Common myeloid progenitor, CD34-positive (primary cell): ENCODE measurements around the gene SIX1.

Experiments
- CTCF ChIA-PET: fragments of 350-600 bp; sonication (Branson Sonifier 250); formaldehyde crosslinking; loops from one replicate; lab custom pipeline; 2021; ENCODE audit warnings: antibody characterized with exemption; lab: Charles Lee
- POLR2A ChIA-PET: fragments of 350-600 bp; sonication (Branson Sonifier 250); formaldehyde crosslinking; loops from one replicate; lab custom pipeline; 2021; ENCODE audit warnings: antibody characterized with exemption; lab: Charles Lee
- DNase-seq, 3 donors: peaks; one replicate each; pipeline versions ENCODE4 v3.0.0 to v3.0.0-alpha.2; 2013
- H3K27ac ChIP-seq, 2 experiments: 1 replicate in 1 of 2; 2 replicates in 1 of 2; pipeline ENCODE4 v1.7.0; 2013; ENCODE audit warnings: inconsistent platforms in 2 of 2, low read length in 2 of 2, mild to moderate bottlenecking in 2 of 2, low read depth in 1 of 2, moderate library complexity in 1 of 2; ENCODE audit not compliant: severe bottlenecking in 2 of 2, insufficient read depth in 1 of 2, poor library complexity in 1 of 2
- H3K27me3 ChIP-seq, 5 experiments: replicated peaks in 2 of 5; 1 replicate in 3 of 5; 2 replicates in 2 of 5; pipeline versions ENCODE4 v1.6.1 to v1.7.0; 2013; ENCODE audit warnings: low read length in 4 of 5, mild to moderate bottlenecking in 2 of 5, moderate library complexity in 2 of 5, inconsistent platforms in 1 of 5; ENCODE audit not compliant: insufficient read depth in 5 of 5, control insufficient read depth in 4 of 5
- H3K36me3 ChIP-seq, 4 experiments: 1 replicate in 2 of 4; 2 replicates in 2 of 4; pipeline versions ENCODE4 v1.6.1 to v1.7.0; 2013; ENCODE audit warnings: low read length in 3 of 4, control low read depth in 1 of 4, mild to moderate bottlenecking in 1 of 4; ENCODE audit not compliant: control insufficient read depth in 4 of 4, insufficient read depth in 4 of 4
- H3K4me1 ChIP-seq, 4 experiments: 1 replicate in 3 of 4; 2 replicates in 1 of 4; pipeline versions ENCODE4 v1.6.1 to v1.7.1; 2013; ENCODE audit warnings: low read length in 3 of 4, mild to moderate bottlenecking in 3 of 4, control low read depth in 1 of 4, inconsistent platforms in 1 of 4, moderate library complexity in 1 of 4; ENCODE audit not compliant: control insufficient read depth in 4 of 4, insufficient read depth in 4 of 4; ENCODE audit errors: control extremely low read depth in 1 of 4
- H3K4me3 ChIP-seq, 7 experiments: 1 replicate in 4 of 7; 2 replicates in 3 of 7; pipeline versions ENCODE4 v1.5.1 to v1.7.0; 2013; ENCODE audit warnings: mild to moderate bottlenecking in 7 of 7, low read length in 6 of 7, moderate library complexity in 6 of 7, inconsistent platforms in 2 of 7, low read depth in 2 of 7, control low read depth in 1 of 7; ENCODE audit not compliant: insufficient read depth in 4 of 7, control insufficient read depth in 1 of 7; ENCODE audit errors: extremely low read depth in 1 of 7
- H3K9me3 ChIP-seq, 5 experiments: 1 replicate in 4 of 5; 2 replicates in 1 of 5; pipeline versions ENCODE4 v1.6.1 to v1.7.1; 2013; ENCODE audit warnings: low read length in 4 of 5, mild to moderate bottlenecking in 2 of 5, inconsistent platforms in 1 of 5, low read depth in 1 of 5, moderate library complexity in 1 of 5; ENCODE audit not compliant: control insufficient read depth in 4 of 5, insufficient read depth in 2 of 5; ENCODE audit errors: control extremely low read depth in 1 of 5
- WGBS: methylation state at CpG from one replicate; pipeline ENCODE4 v1.1.5; 2013; ENCODE audit not compliant: insufficient coverage; 5-methylcytosine and 5-hydroxymethylcytosine counted together

The SIX1 gene

DNA sequence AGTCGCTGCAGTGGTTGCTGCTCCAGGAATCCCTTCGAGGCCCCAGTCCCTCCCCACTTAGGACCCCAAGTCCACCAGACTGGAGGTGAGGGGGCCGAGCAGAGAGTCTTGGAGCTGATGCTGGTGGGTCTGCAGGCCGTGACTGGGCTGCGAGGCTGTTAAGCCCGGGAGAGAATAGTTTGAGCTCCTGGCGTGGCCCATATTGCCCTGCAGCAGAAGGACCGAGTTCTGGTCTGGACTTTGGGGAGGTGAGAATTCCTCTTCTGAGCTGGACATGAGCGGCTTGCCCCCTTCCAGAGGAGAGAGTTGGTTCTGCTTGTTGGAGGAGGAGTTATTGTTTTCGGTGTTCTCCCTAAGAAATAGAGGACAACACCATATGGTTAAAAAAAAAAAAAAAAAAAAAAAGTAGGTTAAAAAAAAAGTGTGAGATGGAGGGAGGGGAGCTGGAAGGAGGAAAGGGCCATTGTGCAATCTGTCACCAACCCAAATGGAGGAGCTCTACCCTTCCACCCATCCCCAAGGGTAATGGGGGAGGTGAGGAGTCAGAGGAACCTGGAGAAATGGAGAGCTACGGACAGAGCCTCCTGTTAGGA is 3.0 kb downstream of the SIX1 start:
- Histone ChIP-seq H3K9me3 (peaks cover 0 to 2% (median 0%) of the 10 kb centered on the region in 5 experiments), H3K4me3 (no peak overlapping the region), H3K4me1 (peaks cover 0 to 33% (median 26%) of the 10 kb centered on the region in 4 experiments), H3K36me3 (no peaks in the 10 kb centered on the region), H3K27ac (no peak overlapping the region), H3K27me3 (peaks cover 32 to 100% (median 62%) of the 10 kb centered on the region in 5 experiments)
- WGBS, result 16% methylated on average over 2 of the region's 11 CpGs
- DNase-seq, result peak in 1 of 3 donors; percentile 22
- POLR2A ChIA-PET, result no interaction called here
- CTCF ChIA-PET, result interaction anchor here (0.6 to 2.5 kb wide), 3 partner anchors 10 to 741 kb away, joined by 3 to 14 read pairs (median 3); no protein-coding TSS in a partner anchor

DNA sequence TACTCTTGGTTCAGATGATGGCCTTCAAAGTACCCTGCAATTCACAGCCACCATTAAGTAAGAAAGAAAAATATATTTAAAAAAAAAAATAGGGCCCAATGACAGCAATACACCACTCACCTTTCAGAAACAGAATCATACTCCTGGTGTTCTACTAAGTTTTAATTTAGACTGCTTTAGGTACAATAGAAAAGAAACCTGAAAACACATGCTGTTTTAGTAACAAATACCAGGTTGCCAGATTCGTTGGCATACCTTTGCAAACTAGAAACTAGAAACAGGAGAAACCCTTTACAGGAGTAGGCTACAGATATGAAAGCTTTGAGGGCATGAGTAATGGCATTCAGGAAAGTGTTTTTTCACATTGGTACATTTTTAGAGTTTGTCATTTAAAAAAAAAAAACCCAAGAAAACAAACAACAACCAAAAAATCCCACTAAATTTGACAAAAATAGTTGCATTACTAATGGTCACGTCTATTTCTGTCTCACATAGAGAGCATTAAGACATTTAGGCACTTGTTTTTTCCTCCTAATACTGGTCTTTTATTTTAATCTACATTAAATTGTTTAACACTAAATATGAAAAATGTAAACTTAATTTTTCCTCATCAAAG is 4.0 kb downstream of the SIX1 start:
- DNase-seq, result no peak
- ChIA-PET POLR2A (no interaction called here), CTCF (interaction anchor here (0.9 to 2.5 kb wide), 3 partner anchors 9 to 608 kb away, joined by 3 to 14 read pairs (median 4); no protein-coding TSS in a partner anchor)
- Histone ChIP-seq H3K4me1 (peaks cover 0 to 33% (median 26%) of the 10 kb centered on the region in 4 experiments), H3K27me3 (peaks cover 30 to 100% (median 63%) of the 10 kb centered on the region in 5 experiments), H3K4me3 (no peak overlapping the region), H3K36me3 (no peaks in the 10 kb centered on the region), H3K27ac (no peak overlapping the region), H3K9me3 (peaks cover 0 to 2% (median 0%) of the 10 kb centered on the region in 5 experiments)
- WGBS, result no CpG with 5 or more reads among the region's 2 CpGs

DNA sequence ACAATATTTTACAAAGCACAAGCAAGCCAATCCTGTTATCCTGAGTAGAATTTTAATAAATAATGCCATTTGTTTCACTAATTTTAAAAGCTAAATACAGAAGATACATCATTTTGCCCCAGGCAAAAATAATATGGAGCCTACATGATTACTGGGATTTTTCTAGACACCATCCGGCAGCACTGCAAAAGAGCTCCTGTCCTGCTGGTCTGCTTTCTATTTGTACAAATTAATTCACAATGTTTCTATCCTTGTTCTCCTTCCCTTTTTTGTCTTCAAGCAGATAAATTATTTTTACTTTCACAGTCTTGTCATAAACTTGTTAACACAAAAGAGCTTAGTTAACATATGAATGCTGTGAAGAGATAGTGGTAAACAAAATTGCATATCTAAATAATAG is 4.6 kb downstream of the SIX1 start:
- Histone ChIP-seq H3K36me3 (no peaks in the 10 kb centered on the region), H3K4me3 (no peak overlapping the region), H3K27me3 (peaks cover 34 to 100% (median 69%) of the 10 kb centered on the region in 5 experiments), H3K4me1 (peaks cover 0 to 33% (median 26%) of the 10 kb centered on the region in 4 experiments), H3K27ac (no peak overlapping the region), H3K9me3 (no peaks in the 10 kb centered on the region)
- no peak for DNase-seq
- CTCF ChIA-PET, result interaction anchor here (0.9 to 2.5 kb wide), 3 partner anchors 8 to 609 kb away, joined by 3 to 14 read pairs (median 4); no protein-coding TSS in a partner anchor
- POLR2A ChIA-PET, result no interaction called here
- WGBS, result 63% methylated on average over 1 of the region's 1 CpG

- Histone ChIP-seq H3K36me3 (no peaks in the 10 kb centered on the region), H3K27ac (no peak overlapping the region), H3K4me1 (peaks cover 0 to 24% (median 16%) of the 10 kb centered on the region in 4 experiments), H3K4me3 (no peak overlapping the region), H3K27me3 (peaks cover 42 to 100% (median 72%) of the 10 kb centered on the region in 5 experiments), H3K9me3 (no peaks in the 10 kb centered on the region)
- ChIA-PET CTCF (interaction anchor here (0.7 to 2.1 kb wide), 5 partner anchors 7 to 610 kb away, joined by 3 to 5 read pairs (median 4); no protein-coding TSS in a partner anchor), POLR2A (no interaction called here)
- no peak for DNase-seq
- WGBS, result 9% methylated on average over 20 of the region's 29 CpGs
Measured at GRCh38 chr14:60643463-60644314, 5.6 kb downstream of the SIX1 start.

DNA sequence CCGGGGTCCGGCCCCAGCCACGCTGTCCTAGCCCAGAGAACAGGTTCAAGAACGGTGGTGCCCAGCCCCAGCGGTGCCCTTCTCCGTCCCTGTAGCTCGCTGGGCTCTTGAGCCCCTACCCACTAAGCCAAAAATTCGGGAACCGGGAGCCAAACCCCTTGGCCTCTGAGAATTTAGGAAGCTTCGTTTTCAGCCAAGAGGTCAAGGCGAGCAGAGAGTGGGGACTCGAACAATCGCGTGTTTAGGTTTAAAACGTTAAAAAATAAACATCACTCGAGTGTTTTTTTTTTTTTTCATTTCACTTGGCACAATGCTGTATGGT is 6.2 kb downstream of the SIX1 start:
- POLR2A ChIA-PET, result no interaction called here
- Histone ChIP-seq H3K27me3 (peaks cover 48 to 100% (median 76%) of the 10 kb centered on the region in 5 experiments), H3K4me3 (no peak overlapping the region), H3K27ac (no peak overlapping the region), H3K36me3 (no peaks in the 10 kb centered on the region), H3K4me1 (peaks cover 0 to 18% (median 11%) of the 10 kb centered on the region in 4 experiments), H3K9me3 (no peaks in the 10 kb centered on the region)
- 4% methylated on average over 8 of the region's 16 CpGs for WGBS
- no peak for DNase-seq
- CTCF ChIA-PET, result interaction anchor here (1.7 to 2.1 kb wide), 3 partner anchors 8 to 16 kb away, joined by 3 to 5 read pairs (median 5); no protein-coding TSS in a partner anchor

GRCh38 chr14:60642270-60643140 is 6.8 kb downstream of the SIX1 start:
- Histone ChIP-seq H3K27ac (no peak overlapping the region), H3K36me3 (no peaks in the 10 kb centered on the region), H3K27me3 (peaks cover 48 to 100% (median 74%) of the 10 kb centered on the region in 5 experiments), H3K4me1 (peaks cover 0 to 21% (median 14%) of the 10 kb centered on the region in 4 experiments), H3K4me3 (no peak overlapping the region), H3K9me3 (no peaks in the 10 kb centered on the region)
- WGBS, result 5% methylated on average over 66 of the region's 66 CpGs
- ChIA-PET POLR2A (no interaction called here), CTCF (interaction anchor here (1.7 to 2.1 kb wide), 3 partner anchors 9 to 16 kb away, joined by 3 to 5 read pairs (median 5); no protein-coding TSS in a partner anchor)
- peak in 1 of 3 donors; percentile 23 for DNase-seq
